ENCODE results near the gene RAB11FIP4.
"Not testable (repeated sequence)": the region's sequence is repeated elsewhere in the genome, so short reads cannot be mapped to it uniquely, and the experiment has no call there.

Gene RAB11FIP4

GRCh38 chr17:31433811-31434726, 42.6 kb downstream of the RAB11FIP4 start:
- no peak overlapping the region for H3K27ac ChIP-seq
- no peak overlapping the region for H3K4me3 ChIP-seq
- no peak for TF ChIP-seq CTCF (IDR thresholded peaks at IDR 0.05)
- no peak for DNase-seq (ENCODE audit: low spot score)

GRCh38 chr17:31434727-31435050, 43.2 kb downstream of the RAB11FIP4 start:
- Histone ChIP-seq H3K27ac (no peak overlapping the region), H3K4me3 (no peak overlapping the region)
- no peak for TF ChIP-seq CTCF (IDR thresholded peaks at IDR 0.05)
- DNase-seq (ENCODE audit: low spot score): no peak

GRCh38 chr17:31435581-31435980, 44.1 kb downstream of the RAB11FIP4 start:
- no peak overlapping the region for H3K27ac ChIP-seq
- no peak for DNase-seq (ENCODE audit: low spot score)
- TF ChIP-seq CTCF (IDR thresholded peaks at IDR 0.05): no peak
- H3K4me3 ChIP-seq: no peak overlapping the region

- no peak for DNase-seq (ENCODE audit: low spot score)
- no peak for TF ChIP-seq CTCF (IDR thresholded peaks at IDR 0.05)
- Histone ChIP-seq H3K4me3 (no peak overlapping the region), H3K27ac (no peak overlapping the region)
Measured at GRCh38 chr17:31437720-31438400, 46.4 kb downstream of the RAB11FIP4 start.

- no peak for TF ChIP-seq CTCF (IDR thresholded peaks at IDR 0.05)
- DNase-seq (ENCODE audit: low spot score): no peak
- no peak overlapping the region for H3K4me3 ChIP-seq
- no peak overlapping the region for H3K27ac ChIP-seq
Measured at GRCh38 chr17:31439716-31440115, 48.2 kb downstream of the RAB11FIP4 start.

- H3K27ac ChIP-seq: no peak overlapping the region
- DNase-seq (ENCODE audit: low spot score): no peak
- TF ChIP-seq CTCF (IDR thresholded peaks at IDR 0.05): no peak
- no peak overlapping the region for H3K4me3 ChIP-seq
Measured at GRCh38 chr17:31442276-31442675, 50.8 kb downstream of the RAB11FIP4 start.

- not testable (repeated sequence) for DNase-seq (ENCODE audit: low spot score)
Measured at GRCh38 chr17:31442856-31443255, 51.4 kb downstream of the RAB11FIP4 start.

More at GRCh38 chr17:31442856-31443255, 51.4 kb downstream of the RAB11FIP4 start:
- H3K27ac ChIP-seq, H3K4me3 ChIP-seq: not testable (repeated sequence)

Measured in coronary artery (tissue), 2 donors.